Activated CD4-positive, alpha-beta T cell treated with anti-CD3 and anti-CD28 coated beads, Interleukin-2, Interleukin-4, amounts not matched to agents 100 ng/mL and 50 ng/mL, durations not matched to agents 16 hours and 8 hours (primary cell): ENCODE data around the gene CSNK2B.
"Not testable (repeated sequence)": the region's sequence is repeated elsewhere in the genome, so short reads cannot be mapped to it uniquely, and the experiment has no call there.

Source experiments
- DNase-seq: peaks from one replicate; pipeline ENCODE4 v3.0.0-alpha.2; 2020; ENCODE audit warnings: low spot score

The CSNK2B gene

DNA sequence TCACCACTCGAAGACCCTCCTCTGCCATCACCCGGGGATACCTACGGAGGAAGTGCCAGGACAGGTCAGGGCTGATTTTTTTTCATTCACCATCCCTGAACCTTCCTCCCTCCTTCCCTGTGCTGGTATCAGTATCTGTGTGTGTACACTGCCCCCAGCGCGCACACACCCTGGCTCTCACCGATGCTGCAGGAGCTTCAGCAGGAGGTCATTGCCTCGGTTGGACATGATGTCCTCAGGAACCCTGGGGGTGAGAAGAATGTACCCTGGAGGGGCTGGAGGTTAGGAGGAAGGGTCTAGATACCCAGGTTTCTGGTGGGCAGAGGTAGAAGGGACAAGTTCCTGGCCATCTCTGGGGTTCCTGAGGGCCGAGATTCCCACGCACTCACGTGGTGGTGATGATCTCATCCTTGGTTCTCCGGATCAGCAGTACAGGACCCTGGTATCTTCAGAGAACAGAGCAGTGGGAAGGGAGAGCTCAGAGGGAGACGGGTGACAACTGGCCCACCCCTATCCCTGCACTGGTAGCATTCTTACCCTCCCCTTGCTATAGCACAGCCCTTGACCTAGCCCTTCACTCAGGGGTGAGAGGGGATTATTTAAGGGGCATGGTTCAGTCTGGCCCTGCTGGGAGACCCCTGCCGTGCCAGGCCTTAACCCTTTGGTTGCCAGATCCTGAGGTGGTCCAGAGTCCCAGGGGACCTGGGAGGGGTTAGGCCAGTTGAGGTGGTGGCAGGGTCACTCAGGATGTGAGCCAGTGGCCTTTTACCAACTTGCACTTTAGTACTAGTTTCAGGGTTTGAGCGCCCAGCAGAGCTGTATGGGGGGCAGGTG, 22.2 kb downstream of the CSNK2B start:
- DNase-seq: no peak

DNA sequence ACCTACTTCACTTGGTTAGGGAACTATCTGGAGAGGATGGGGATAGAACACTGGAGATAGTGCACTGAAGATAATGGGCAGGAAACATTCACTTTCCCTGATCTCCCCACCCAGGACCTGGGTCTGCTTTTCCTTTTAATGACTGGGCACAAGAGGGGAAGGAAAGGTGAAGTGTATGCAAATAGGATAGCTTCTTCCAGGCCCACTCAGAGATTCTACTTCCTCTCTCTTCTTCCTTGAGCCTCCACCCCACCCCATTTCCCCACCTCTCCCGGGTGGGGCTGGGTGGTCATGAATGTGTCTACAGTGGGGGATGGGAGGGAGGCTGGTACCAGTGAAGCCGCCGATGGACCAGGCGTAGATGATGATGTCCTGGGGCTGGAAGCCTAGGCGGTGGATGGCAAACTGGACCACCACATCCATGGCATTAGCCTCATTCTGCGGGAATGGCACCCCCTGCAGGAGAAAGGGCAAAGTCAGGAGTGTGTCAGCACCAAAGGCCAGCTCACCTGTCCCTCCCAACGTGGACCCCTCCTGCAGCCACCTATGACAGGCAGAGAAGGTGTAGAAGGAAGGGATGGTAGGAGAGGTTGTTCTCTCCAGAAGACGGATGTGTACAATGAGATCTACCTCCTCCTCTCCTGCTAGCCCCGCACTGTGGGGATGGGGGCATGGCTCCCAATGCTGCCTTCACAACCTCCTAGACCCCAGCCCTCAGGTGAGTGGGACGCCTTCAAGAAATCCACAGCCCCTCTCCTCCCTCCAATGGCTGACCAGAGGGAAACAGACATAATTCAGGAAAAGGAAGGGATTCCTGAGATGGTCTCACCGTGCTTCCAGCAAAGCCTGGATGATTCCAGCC, 23.6 kb downstream of the CSNK2B start:
- DNase-seq: no peak

DNA sequence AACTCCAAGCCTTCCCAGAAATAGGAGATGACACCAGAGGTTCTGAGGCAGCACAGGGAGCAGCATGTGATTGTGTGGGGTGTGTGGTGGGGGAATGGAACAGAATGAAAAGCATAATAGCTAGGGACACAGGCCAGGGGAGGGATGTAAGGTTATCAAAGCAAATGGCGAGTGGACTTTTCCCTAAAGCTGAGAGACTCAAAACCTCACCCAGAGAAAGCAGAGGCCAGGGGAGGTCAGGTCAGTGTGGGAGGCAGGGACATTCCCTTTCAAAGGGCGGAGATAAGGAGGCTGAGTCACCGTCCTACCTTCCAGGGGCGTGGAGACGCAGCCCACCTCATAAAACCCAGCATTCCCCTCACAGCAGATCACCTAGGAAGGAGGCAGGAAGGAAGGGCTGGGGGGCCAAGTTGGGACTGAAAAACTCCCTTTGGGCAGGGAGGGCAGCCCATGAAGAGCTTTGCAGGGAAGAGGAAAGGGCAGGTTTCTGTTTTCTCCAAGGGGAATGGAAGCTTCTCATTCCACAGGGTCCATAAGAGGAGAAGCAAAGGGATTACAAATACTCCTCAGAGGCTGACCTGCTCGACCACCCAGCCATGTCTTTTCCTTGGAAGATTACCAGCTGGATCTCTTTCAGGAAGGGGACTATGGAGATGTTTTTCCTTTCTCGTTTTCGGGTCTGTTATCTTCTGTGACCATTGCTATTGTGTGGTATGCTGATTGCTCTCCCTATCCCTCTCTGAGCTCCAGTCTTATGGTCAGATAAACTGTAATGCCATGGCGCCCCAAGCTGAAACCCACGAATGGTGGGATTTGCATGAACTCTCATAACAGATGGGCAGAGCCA, 24.6 kb downstream of the CSNK2B start:
- no peak for DNase-seq

DNA sequence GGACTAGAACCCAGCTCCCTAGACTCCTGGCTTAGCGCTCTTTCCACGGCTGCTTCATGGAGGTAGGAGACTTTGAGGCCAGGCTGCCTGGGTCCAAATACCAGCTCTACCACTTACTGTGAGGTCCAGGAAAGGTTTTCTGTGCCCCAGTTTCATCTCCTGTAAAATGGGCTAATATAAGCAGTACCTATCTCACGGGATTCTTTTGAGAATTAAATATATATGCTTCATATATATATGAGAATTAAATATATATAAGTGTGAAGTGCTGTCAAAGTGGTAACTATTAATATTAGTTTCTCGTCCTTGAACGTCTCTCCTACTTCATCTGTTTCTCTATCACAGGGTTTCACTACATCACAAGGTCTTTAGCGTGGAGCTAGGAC, 25.2 kb downstream of the CSNK2B start:
- no peak for DNase-seq

DNA sequence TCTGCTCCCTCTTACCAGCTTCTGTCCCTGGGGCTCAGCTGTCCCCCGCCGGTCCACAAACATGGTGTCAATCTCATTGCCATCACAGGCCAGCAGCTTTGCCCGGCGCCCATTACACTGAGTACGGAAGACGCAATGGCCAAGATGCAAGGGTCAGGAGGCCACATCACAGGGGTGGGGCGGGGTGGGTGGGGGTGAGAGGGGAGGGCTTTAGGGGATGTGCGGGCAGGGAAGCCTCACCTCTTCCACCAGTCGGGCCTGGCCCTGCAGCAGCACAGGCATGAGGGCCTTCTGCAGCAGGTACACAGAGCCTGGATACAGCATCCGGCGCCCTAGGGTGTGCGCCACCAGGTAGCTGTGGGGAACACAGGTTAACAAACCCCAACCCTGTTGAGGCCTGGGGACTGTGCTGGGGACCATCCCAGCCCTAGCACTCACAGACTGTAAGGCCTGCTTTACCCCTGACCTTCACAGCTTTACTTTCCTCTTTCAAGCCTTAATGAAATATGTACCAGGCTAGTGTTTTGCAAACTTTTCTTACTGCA, 25.8 kb downstream of the CSNK2B start:
- DNase-seq: no peak

DNA sequence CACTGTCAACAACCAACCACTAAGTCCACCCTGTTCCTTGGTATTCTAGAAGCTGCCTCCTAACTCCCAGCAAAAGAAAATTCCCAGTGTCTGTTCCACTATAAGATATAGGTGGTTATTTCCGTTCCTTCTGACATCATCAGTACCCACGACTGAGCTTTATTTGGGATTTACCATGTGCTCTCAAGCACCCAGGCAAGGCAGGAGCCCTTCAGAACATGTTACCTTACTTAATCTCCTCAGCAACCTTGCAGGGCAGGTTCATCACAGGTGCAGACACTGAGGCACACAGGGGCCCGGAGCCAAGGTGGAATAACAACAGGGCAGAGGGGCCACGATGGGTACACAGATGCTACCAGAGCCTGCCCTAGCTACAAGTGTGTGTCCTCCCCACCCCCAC, 26.5 kb downstream of the CSNK2B start:
- no peak for DNase-seq

DNA sequence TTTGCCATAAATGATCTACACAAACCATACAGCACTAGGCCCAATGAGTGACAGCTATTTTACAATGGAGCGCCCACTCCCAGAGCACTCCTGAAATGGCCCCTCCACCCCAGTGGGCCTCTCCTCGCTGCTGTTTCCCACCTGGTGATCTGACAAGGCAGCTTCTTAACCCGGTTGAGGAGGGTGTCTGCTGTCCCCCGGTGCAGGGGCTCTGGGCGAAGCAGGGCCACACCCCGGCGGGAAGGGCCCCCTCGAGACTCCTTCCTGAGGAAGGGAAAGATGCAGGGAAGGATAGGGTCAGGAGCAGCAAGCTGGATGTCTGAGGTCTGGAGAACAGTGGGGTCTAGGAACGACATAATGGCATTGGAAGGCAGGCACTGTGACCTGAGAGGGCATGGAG, 27.0 kb downstream of the CSNK2B start:
- no peak for DNase-seq

DNA sequence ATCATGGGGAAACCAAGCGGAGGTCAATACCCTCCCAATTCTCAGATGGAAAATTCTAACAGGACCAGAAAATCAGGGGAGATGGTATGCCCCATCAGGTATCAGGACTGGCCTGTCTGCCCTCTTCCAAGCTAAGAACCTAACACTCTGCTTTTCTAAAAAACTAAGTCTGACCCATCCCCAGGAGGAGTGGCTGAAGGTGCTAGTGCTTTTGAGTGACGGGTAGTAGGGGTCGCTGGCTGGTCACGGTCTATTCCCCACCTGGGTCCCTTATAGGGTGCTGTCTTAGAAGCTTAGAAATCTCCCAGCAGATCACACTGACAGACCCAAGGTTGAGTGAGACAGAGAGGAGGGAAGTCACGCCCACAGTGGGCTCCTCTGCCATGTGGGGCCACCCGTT, 27.7 kb downstream of the CSNK2B start:
- DNase-seq: no peak

DNA sequence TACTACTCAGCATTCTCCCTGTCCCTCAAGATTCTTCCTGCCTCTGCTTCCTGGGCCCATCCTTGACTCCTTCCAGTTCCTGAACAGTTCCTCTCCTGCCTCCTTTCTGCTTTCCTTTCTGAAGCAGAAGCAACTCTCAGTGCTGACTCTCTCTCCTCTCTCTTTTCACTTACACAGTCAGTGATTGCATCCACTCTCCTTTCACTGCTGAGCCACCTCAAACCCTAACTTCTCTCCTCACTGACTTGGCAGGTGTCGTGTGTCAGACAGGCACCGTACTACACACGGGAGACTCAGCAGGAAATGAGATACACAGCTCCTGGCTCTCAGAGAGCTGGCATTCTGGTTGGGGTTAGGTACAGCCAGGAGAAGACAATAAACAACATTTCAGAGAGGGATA, 31.7 kb downstream of the CSNK2B start:
- DNase-seq: peak; percentile 9

DNA sequence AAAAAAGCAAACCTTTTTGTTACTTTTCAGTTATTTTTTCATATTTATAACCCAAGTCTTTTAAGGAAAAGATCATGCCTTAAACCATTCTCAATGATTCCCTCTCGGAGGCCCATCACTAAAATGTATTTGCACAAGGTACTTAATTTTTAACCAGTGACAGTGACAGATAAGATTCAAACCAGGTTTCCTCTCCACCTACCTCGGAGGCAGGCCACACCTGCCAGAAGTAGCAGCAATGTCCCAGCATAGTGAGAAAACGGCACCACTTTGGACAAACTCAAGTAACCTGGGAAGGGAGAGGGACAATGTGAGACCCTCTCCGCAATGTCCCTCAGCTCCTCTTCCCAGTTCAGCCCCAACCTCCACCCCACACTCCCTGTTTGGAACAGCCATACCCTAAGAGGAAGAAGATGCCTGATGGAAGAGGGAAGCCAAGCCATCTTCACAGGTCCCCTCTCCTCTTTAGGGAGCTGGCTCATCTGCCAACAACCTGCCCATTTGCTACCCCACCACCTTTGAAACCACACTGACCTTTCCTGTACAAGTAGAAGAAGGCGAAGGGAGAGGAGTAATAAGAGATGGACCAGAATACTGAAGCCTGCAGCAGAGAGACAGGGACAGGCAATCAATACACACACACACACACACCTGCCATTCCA, 35.0 kb downstream of the CSNK2B start:
- DNase-seq: no peak

DNA sequence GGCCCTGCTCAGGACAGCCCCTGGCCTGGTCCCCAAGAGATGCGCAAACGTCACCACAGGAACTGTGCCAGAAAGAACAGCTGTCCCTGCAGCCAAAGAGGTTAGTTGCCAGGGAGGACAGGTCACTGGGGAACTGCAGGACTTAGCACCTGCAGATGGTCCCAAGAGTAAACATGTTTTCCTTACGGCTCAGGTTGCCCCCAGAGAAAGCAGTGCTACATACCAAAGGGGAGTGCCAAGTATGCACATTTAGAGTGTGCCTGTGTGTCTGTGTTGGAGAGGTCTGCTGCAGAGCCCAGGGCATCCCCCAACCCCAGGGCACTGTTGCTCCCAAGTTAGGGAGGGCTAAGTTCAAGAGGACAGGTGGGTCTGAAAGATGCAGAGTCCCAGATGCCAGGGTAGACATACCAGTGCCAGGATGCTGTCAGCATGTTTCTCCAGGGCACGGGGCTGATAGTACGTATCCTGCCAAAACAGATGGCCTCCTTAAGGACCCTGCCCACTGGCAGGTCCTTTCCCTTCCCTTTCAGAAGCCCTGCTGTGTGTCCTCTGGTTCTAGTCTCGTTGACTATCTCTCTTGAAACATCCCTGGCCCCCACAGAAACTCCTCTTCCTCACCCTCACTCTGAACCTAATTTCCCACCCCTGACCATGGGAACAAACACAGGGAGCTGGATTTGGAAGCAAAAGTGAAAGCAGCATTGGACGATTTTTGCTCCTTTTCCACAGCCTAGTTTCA, 36.0 kb downstream of the CSNK2B start:
- no peak for DNase-seq

DNA sequence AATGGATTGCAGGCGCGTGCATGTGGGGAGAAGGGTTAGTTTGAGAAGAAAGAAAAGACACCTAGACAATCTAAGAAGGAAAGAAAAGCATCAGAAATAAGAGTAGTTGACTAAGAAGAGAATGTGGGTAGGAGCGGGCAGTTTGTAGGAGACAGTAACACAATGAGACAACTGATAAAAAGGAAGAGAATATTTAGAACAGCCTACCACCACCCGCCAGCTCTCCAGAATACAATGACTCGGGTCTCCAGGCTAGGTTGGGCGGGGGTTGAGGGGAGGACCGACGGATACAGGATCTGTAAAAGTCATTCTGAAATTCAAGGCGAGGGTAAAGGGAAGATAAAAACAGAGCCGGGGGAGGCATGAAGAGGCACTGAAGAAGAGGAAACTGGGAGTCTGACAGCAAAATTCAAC, 36.5 kb downstream of the CSNK2B start:
- peak; percentile 37 for DNase-seq

DNA sequence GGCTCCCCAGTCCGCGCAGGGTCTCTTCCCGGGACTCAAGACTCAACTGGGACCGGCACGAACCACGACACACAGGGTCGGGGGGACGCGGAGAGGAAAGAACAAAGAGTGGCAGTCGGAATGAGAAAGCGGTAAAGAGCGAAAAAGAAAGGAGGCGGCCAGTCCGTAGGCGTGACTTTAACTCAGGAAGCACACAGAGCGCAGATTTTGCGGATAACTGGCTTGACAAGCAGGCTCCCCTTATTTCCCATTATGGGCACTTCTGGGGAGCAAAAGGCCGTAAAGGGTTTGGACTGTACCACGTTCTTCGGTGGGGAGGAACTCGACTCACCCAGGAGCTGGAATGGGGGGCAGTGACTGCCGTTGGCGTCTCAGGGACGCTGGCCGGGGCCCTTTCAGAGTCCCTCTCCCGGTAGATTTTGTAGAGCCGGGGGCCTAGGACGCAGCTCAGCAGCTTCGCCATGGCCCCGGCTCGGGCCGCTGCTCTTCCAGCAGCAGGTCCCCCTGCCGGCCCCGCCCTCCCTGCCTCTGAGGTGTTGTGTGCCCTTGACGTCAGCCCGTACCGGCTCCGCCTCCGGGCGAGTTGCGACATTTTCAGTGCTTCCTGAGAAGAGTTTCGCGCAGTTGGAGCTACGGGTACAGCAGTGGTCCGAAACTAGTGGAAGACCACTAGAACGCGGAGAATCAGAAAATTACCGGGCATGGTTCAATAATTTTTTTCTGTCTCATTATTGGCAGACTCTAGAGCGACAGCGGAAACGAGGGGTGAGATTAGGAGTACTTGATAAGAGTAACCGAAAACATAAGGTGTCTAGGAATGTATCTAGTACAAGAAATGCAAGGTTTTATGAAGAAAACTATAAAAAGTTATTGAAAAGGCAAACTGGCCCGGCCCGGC, 37.2 kb downstream of the CSNK2B start, which contains the start of gene ABHD16A:
Gene ABHD16A (minus strand): TSS at position 506 of the 898 bp plus-strand sequence. CDS start 43 bp downstream, at position 463.
- peak; percentile 98 for DNase-seq

DNA sequence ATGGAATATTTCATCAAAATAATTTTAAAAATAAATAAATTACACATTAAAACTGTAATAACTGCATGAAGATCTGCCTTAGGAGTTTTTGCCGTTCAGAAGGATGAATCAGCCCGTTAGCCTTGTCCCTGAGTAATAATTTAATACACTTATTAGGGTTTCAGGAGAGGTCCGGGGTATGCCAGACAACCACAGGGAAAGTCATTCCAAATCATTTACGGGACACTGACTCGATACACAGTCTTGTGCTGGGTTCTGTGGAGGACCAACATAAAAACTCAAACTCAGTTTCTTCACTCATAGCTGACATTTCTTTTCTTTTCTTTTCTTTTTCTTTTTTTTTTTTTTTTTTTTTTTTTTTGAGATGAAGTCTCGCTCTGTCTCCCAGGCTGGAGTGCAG, 40.1 kb downstream of the CSNK2B start:
- no peak for DNase-seq

DNA sequence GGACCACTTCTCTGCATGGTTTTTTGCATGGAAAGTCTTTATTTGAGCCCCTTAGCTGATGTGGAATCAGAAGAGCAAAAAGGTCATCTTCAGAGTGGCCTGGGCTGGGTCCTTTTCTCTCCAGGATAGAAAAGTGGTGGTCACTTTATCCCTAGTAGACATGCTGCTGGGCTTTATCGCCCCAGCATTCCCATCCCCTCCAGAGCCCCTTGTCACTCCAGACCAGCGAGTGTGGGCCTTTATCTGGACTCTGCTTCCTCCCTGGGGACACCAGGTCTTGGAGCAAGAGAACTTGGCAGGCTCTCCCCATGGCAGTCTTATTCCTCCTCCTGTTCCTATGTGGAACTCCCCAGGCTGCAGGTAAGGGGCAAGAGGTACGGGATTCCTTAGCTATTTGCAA, 40.7 kb downstream of the CSNK2B start, which contains the start of gene LY6G6F:
Gene LY6G6F (plus strand): TSS at position 268 of the 400 bp plus-strand sequence. CDS start 41 bp downstream, at position 309.
- DNase-seq: no peak

DNA sequence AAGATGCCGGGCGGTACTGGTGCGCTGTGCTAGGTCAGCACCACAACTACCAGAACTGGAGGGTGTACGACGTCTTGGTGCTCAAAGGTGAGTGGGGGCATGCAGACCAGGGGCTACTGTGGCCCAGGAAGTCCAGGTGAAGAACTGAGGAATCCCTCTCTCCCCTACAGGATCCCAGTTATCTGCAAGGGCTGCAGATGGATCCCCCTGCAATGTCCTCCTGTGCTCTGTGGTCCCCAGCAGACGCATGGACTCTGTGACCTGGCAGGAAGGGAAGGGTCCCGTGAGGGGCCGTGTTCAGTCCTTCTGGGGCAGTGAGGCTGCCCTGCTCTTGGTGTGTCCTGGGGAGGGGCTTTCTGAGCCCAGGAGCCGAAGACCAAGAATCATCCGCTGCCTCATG, 41.8 kb downstream of the CSNK2B start:
- no peak for DNase-seq

DNA sequence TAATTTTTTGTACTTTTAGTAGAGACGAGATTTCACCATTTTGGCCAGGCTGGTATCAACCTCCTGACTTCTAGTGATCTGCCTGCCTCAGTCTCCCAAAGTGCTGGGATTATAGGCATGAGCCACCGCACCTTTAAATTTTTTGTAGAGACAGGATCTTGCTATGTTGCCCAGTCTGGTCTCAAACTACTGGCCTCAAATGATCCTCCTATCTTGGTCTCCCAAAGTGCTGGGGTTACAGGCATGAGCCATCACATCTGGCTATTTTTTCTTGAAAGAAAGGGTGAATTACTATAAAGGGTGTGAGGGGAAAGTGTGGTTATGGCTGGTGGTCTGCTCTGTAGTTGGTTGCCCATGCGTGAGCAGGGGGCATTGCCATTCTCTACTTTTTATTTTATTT, 42.3 kb downstream of the CSNK2B start:
- DNase-seq: no peak

DNA sequence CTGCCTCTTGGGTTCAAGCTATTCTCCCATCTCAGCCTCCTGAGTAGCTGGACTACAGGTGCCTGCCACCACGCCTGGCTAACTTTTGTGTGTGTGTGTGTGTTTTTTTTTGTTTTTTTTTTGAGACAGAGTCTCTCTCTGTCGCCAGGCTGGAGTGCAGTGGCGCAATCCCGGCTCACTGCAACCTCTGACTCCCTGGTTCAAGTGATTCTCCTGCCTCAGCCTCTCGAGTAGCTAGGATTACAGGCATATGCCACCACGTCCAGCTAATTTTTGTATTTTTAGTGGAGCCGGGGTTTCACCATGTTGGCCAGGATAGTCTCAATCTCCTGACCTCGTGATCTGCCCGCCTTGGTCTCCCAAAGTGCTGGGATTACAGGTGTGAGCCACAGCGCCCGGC, 43.3 kb downstream of the CSNK2B start:
- not testable (repeated sequence) for DNase-seq

DNA sequence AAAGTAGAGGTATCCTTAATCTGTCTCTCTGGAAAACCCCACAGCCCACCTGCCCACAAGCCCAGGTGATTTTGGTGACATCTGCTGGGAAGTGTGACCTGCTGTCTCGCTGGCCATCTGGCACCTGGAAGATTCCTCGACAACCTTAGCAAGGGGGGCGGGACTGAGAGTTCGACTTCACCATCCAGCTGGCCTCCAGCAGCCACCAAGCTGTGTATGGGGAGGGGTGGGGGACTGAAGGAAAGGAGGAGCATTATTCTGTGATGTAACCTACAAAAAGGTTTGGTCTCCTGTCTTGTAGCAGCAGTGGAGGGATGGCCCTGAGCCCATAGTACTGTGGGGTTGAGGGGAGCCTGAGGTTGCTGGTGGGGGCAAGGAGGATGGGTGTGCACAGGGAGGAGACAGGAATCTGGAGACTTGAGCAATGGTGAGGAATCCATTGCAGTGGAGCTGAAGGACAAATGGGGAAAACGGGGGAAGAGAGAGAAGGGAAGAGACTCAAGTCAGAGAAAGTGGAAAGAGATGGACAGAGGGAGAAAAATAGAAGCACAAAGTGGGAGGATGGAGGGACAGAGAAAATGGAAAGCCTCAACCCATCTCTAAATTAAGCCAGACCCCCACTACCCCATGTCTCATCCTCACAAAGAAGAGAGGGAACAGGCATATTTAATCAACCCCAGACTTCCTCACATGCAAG, 44.8 kb downstream of the CSNK2B start:
- DNase-seq: no peak
